Measurements from ENCODE around the gene RSF1. TPM values are rescaled to one million over a fixed set of nuclear protein-coding genes. Genes with fewer than 3 reads are reported as not detected.

RSF1 gene
- total RNA-seq, 1 donor: 136 TPM

DNA sequence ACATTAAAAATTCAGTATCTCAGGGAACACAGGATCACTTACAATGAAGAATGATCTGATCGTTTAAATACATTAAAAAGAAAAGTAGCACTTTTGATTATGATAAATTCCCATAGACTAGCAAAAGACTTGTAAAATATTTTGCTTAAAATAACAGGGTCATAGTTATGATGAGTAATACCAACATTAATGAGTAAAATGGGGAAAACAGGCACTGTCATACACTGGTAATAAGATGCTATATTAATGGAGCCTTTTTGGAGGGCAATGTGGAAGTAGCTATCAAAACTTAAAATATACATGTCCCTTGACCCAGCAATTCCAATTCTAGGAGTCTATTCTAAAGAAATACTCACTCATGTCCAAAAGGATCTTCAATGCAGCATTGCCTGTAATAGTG, 121.1 kb downstream of the RSF1 start:
- H3K27me3 ChIP-seq (ENCODE audit: insufficient read depth, low read length): no peaks in the 10 kb centered on the region
- no peaks in the 10 kb centered on the region for H3K9me3 ChIP-seq (ENCODE audit: low read depth, low read length)
- H3K4me1 ChIP-seq (ENCODE audit: insufficient read depth, low read length): no peaks in the 10 kb centered on the region
- H3K4me3 ChIP-seq (ENCODE audit: low read length): no peak overlapping the region

- Histone ChIP-seq H3K27me3 (ENCODE audit: insufficient read depth, low read length) (no peaks in the 10 kb centered on the region), H3K9me3 (ENCODE audit: low read depth, low read length) (no peaks in the 10 kb centered on the region), H3K4me3 (ENCODE audit: low read length) (no peak overlapping the region), H3K4me1 (ENCODE audit: insufficient read depth, low read length) (no peaks in the 10 kb centered on the region)
Measured at GRCh38 chr11:77698896-77699295, 121.6 kb downstream of the RSF1 start.

DNA sequence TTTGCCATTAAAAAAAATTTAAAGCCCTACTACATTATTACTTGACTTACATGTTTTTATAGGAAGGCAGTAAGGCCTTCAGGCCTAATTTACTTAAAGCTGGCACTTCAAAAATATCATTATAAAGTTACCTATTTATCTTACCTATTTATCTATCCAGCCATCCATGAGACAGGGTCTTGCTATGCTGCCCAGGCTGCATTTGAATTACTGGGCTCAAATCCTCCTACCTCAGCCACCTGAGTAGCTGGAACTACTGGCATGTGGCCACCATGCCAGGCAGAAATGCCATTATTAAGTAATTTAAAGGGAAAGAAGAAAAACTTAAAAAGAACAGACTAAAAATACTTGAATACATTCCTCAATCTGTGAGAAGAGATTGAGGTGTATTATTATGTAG, 122.7 kb downstream of the RSF1 start:
- no peak overlapping the region for H3K4me3 ChIP-seq (ENCODE audit: low read length)
- H3K27me3 ChIP-seq (ENCODE audit: insufficient read depth, low read length): no peaks in the 10 kb centered on the region
- no peaks in the 10 kb centered on the region for H3K4me1 ChIP-seq (ENCODE audit: insufficient read depth, low read length)
- H3K9me3 ChIP-seq (ENCODE audit: low read depth, low read length): no peaks in the 10 kb centered on the region

GRCh38 chr11:77695417-77695816, 125.1 kb downstream of the RSF1 start:
- no peak overlapping the region for H3K4me3 ChIP-seq (ENCODE audit: low read length)
- H3K9me3 ChIP-seq (ENCODE audit: low read depth, low read length): no peaks in the 10 kb centered on the region
- no peaks in the 10 kb centered on the region for H3K4me1 ChIP-seq (ENCODE audit: insufficient read depth, low read length)
- H3K27me3 ChIP-seq (ENCODE audit: insufficient read depth, low read length): no peaks in the 10 kb centered on the region

DNA sequence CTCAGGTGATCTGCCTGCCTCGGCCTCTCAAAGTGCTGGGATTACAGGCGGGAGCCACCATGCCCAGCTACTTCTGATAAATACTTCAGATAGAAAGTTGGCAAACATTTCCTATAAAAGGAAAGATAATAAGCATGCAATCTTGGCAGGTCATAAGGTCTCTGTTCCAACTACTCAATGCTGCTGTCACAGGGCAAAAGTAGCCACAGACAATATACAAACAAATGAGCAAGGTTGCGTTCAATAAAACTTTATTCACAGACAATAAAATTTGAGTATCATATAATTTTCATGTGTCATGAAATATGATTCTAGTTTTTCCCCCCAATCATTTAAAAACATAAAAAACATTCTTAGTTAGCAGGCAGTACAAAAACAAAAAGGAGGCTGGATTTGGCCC, 129.9 kb downstream of the RSF1 start:
- no peak overlapping the region for H3K4me3 ChIP-seq (ENCODE audit: low read length)
- no peaks in the 10 kb centered on the region for H3K4me1 ChIP-seq (ENCODE audit: insufficient read depth, low read length)
- H3K9me3 ChIP-seq (ENCODE audit: low read depth, low read length): no peaks in the 10 kb centered on the region
- H3K27me3 ChIP-seq (ENCODE audit: insufficient read depth, low read length): no peaks in the 10 kb centered on the region

DNA sequence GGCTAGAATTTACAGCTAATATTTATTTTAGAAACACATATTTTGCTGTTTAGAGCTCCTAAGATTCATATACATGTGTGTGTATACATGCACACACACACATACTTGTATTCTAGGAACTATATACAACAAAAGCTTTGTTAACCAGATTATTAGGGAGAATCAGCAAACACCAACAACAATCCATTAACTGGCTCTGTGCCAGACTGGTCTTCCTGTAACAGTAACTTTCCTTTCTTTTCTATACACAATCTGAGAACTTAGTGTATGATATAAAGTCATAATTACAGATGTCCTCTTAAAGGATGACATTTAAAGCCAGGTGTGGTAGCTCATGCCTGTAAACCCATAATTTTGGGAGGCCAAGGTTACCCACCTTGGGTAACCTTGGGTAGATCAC, 133.4 kb downstream of the RSF1 start:
- Histone ChIP-seq H3K4me3 (ENCODE audit: low read length) (no peak overlapping the region), H3K4me1 (ENCODE audit: insufficient read depth, low read length) (no peaks in the 10 kb centered on the region), H3K27me3 (ENCODE audit: insufficient read depth, low read length) (no peaks in the 10 kb centered on the region), H3K9me3 (ENCODE audit: low read depth, low read length) (no peaks in the 10 kb centered on the region)

DNA sequence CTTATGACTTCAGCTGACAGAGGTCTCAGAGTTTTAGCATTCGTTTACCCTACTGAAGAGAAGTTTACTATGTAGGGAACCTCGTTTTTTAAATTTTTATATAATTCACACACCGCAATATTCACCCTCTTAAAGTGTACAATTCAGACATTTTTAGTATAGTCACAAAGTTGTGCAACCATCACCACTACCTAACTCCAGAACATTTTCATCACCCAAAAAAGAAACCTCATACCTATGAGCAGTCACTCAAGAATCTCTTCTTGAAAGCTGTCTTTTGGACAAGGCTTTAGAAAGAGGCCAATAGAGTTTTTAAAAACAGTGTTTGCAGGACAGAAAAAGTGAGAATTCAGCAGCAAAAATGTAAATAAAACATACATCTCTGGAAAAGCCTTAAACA, 143.4 kb downstream of the RSF1 start:
- Histone ChIP-seq H3K27me3 (ENCODE audit: insufficient read depth, low read length) (no peaks in the 10 kb centered on the region), H3K4me3 (ENCODE audit: low read length) (no peak overlapping the region), H3K4me1 (ENCODE audit: insufficient read depth, low read length) (no peaks in the 10 kb centered on the region), H3K9me3 (ENCODE audit: low read depth, low read length) (no peaks in the 10 kb centered on the region)

GRCh38 chr11:77672264-77672663, 148.3 kb downstream of the RSF1 start:
- Histone ChIP-seq H3K4me3 (ENCODE audit: low read length) (no peak overlapping the region), H3K4me1 (ENCODE audit: insufficient read depth, low read length) (no peaks in the 10 kb centered on the region), H3K9me3 (ENCODE audit: low read depth, low read length) (no peaks in the 10 kb centered on the region), H3K27me3 (ENCODE audit: insufficient read depth, low read length) (no peaks in the 10 kb centered on the region)

- Histone ChIP-seq H3K27me3 (ENCODE audit: insufficient read depth, low read length) (no peaks in the 10 kb centered on the region), H3K4me3 (ENCODE audit: low read length) (no peak overlapping the region), H3K4me1 (ENCODE audit: insufficient read depth, low read length) (no peaks in the 10 kb centered on the region), H3K9me3 (ENCODE audit: low read depth, low read length) (no peaks in the 10 kb centered on the region)
Measured at GRCh38 chr11:77669848-77670511, 150.5 kb downstream of the RSF1 start.

- Histone ChIP-seq H3K4me3 (ENCODE audit: low read length) (no peak overlapping the region), H3K27me3 (ENCODE audit: insufficient read depth, low read length) (no peaks in the 10 kb centered on the region), H3K9me3 (ENCODE audit: low read depth, low read length) (no peaks in the 10 kb centered on the region), H3K4me1 (ENCODE audit: insufficient read depth, low read length) (no peaks in the 10 kb centered on the region)
Measured at GRCh38 chr11:77668760-77669159, 151.8 kb downstream of the RSF1 start.

DNA sequence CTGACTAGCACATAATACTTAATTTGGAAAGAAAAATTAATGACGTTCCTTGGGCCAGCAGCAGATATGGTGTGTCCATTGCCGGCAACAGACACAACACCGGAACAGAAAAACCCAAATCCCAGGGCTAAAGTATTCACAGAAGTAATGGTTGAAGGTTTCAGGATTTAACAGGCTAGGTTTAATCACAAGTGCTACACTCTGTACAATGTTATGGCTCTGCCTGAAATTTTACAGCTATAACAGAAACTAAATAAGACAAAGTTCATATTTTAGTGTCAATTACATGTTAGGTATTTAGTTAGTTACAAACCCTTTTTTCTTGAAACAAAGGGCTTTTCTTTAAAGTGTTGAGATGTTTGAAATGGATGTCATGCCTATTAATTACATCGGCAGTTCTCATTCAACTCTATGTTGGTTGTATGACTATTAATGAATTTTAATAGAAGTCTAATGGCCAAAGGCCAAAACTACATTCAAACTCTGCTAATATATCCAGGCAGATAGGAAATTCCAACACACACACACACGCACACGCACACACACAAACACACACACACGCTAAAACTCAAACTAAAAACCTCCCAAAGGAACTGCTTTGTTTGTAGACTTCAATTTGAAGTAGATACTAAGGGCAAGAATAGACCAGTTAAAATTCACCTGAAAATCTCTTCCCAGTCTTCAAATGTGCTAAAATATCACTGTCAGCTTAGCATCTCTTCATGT, 155.1 kb downstream of the RSF1 start:
- no peak overlapping the region for H3K4me3 ChIP-seq (ENCODE audit: low read length)
- H3K4me1 ChIP-seq (ENCODE audit: insufficient read depth, low read length): peaks cover 4% of the 10 kb centered on the region
- no peaks in the 10 kb centered on the region for H3K9me3 ChIP-seq (ENCODE audit: low read depth, low read length)
- H3K27me3 ChIP-seq (ENCODE audit: insufficient read depth, low read length): no peaks in the 10 kb centered on the region

DNA sequence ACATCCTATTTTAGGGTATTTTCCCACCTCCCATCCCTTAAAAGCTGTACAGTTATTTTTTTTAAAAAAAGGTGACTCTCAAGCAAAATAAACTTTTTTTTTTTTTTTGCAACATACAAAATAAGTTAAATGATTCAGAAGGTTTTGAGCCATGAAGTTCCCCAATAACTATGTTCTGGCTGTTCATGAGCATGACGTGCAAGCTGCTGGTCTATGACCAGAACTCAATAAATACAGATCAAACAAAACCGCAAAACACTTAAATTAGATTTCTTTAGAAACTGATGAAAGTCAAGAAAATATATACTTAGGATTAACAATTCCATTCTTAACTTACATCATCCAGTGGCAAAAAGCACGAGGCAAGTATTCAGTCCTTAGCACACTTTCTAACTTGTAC, 158.9 kb downstream of the RSF1 start:
- Histone ChIP-seq H3K9me3 (ENCODE audit: low read depth, low read length) (no peaks in the 10 kb centered on the region), H3K4me1 (ENCODE audit: insufficient read depth, low read length) (peaks cover 4% of the 10 kb centered on the region), H3K27me3 (ENCODE audit: insufficient read depth, low read length) (no peaks in the 10 kb centered on the region), H3K4me3 (ENCODE audit: low read length) (no peak overlapping the region)

- H3K27me3 ChIP-seq (ENCODE audit: insufficient read depth, low read length): no peaks in the 10 kb centered on the region
- no peak overlapping the region for H3K4me3 ChIP-seq (ENCODE audit: low read length)
- no peaks in the 10 kb centered on the region for H3K9me3 ChIP-seq (ENCODE audit: low read depth, low read length)
- H3K4me1 ChIP-seq (ENCODE audit: insufficient read depth, low read length): peaks cover 4% of the 10 kb centered on the region
Measured at GRCh38 chr11:77660947-77661346, 159.6 kb downstream of the RSF1 start.

GRCh38 chr11:77658213-77659013, 162.1 kb downstream of the RSF1 start:
- H3K27me3 ChIP-seq (ENCODE audit: insufficient read depth, low read length): no peaks in the 10 kb centered on the region
- no peaks in the 10 kb centered on the region for H3K9me3 ChIP-seq (ENCODE audit: low read depth, low read length)
- peaks cover 4% of the 10 kb centered on the region for H3K4me1 ChIP-seq (ENCODE audit: insufficient read depth, low read length)
- H3K4me3 ChIP-seq (ENCODE audit: low read length): no peak overlapping the region

- Histone ChIP-seq H3K4me3 (ENCODE audit: low read length) (no peak overlapping the region), H3K9me3 (ENCODE audit: low read depth, low read length) (no peaks in the 10 kb centered on the region), H3K4me1 (ENCODE audit: insufficient read depth, low read length) (peaks cover 4% of the 10 kb centered on the region), H3K27me3 (ENCODE audit: insufficient read depth, low read length) (no peaks in the 10 kb centered on the region)
Measured at GRCh38 chr11:77656362-77656761, 164.2 kb downstream of the RSF1 start.

Data from mononuclear cell (primary cell).